ENCODE results near the gene CAMK2B.

CAMK2B gene

GRCh38 chr7:44329888-44330287 lies 4.5 kb upstream of the CAMK2B start:
- DNase-seq = no peak

GRCh38 chr7:44329081-44329480 lies 3.7 kb upstream of the CAMK2B start:
- no peak for DNase-seq

GRCh38 chr7:44327981-44328380 lies 2.6 kb upstream of the CAMK2B start:
- DNase-seq = no peak

- no peak for DNase-seq
These were observed 1.1 kb upstream of the CAMK2B start for GRCh38 chr7:44326261-44327125.

GRCh38 chr7:44325811-44326241 lies 432 bp upstream of the CAMK2B start:
- no peak for DNase-seq

- no peak for DNase-seq
These were observed 753 bp downstream of the CAMK2B start for GRCh38 chr7:44324481-44325200.

GRCh38 chr7:44324204-44324480 lies 1.3 kb downstream of the CAMK2B start:
- no peak for DNase-seq

- DNase-seq = no peak
These were observed 1.8 kb downstream of the CAMK2B start for GRCh38 chr7:44323381-44324203.

GRCh38 chr7:44322631-44323363 lies 2.6 kb downstream of the CAMK2B start:
- DNase-seq = no peak

- DNase-seq = no peak
These were observed 3.6 kb downstream of the CAMK2B start for GRCh38 chr7:44321796-44322195.

- no peak for DNase-seq
These were observed 4.5 kb downstream of the CAMK2B start for GRCh38 chr7:44320794-44321371.

- DNase-seq = no peak
These were observed 5.3 kb downstream of the CAMK2B start for GRCh38 chr7:44320141-44320540.

- DNase-seq = no peak
These were observed 7.1 kb downstream of the CAMK2B start for GRCh38 chr7:44318332-44318731.

- DNase-seq = no peak
These were observed 10.0 kb downstream of the CAMK2B start for GRCh38 chr7:44315301-44315903.

GRCh38 chr7:44313621-44314031 lies 11.8 kb downstream of the CAMK2B start:
- DNase-seq = no peak

GRCh38 chr7:44313016-44313415 lies 12.4 kb downstream of the CAMK2B start:
- DNase-seq = no peak

GRCh38 chr7:44311561-44312495 lies 13.6 kb downstream of the CAMK2B start:
- no peak for DNase-seq

GRCh38 chr7:44310221-44310848 lies 15.1 kb downstream of the CAMK2B start:
- no peak for DNase-seq

GRCh38 chr7:44309271-44310091 lies 15.9 kb downstream of the CAMK2B start:
- DNase-seq = no peak

Measured in cortex of kidney (tissue), 1 donor.